Dendritic cell treated with granulocyte-macrophage colony-stimulating factor and Interleukin-4, amounts not matched to agents 40 ng/mL and 50 ng/mL, for 4 days (primary cell): ENCODE measurements around the gene CD7.
A peak's percentile ranks its signal among the peaks of the same experiment; 100 is the strongest.

Experiments used
- H3K27ac Mint-ChIP-seq: one replicate; pipeline ENCODE4 v1.8.0; 2022; ENCODE audit warnings: mild to moderate bottlenecking, mixed read lengths
- H3K27me3 Mint-ChIP-seq: one replicate; pipeline ENCODE4 v1.8.0; 2022; ENCODE audit warnings: mild to moderate bottlenecking, mixed read lengths
- H3K36me3 Mint-ChIP-seq: one replicate; pipeline ENCODE4 v1.8.0; 2022; ENCODE audit warnings: low read depth, mixed read lengths
- H3K4me1 Mint-ChIP-seq: one replicate; pipeline ENCODE4 v1.8.0; 2022; ENCODE audit warnings: low read depth, mixed read lengths
- H3K4me3 Mint-ChIP-seq: one replicate; pipeline ENCODE4 v1.8.0; 2022; ENCODE audit warnings: mild to moderate bottlenecking, moderate library complexity, mixed read lengths
- H3K9me3 Mint-ChIP-seq: one replicate; pipeline ENCODE4 v1.8.0; 2022; ENCODE audit warnings: mixed read lengths
- intact Hi-C: fragments of 100-400 bp; cut with micrococcal nuclease; formaldehyde crosslinking; loops from one replicate; pipeline ENCODE4 v1.15.0; 2022

CD7 gene

GRCh38 chr17:82318772-82319606 lies 1.6 kb upstream of the CD7 start:
- H3K27ac Mint-ChIP-seq, result no peak overlapping the region
- H3K36me3 Mint-ChIP-seq, result peaks cover 26% of the 10 kb centered on the region
- H3K4me1 Mint-ChIP-seq, result peaks cover 24% of the 10 kb centered on the region
- no peaks in the 10 kb centered on the region for H3K9me3 Mint-ChIP-seq
- no peak overlapping the region for H3K4me3 Mint-ChIP-seq
- intact Hi-C loops, result loop anchor here (10.0 kb wide), 1 partner anchor 54 kb away; no protein-coding TSS in a partner anchor
- peaks cover 51% of the 10 kb centered on the region for H3K27me3 Mint-ChIP-seq

- peaks cover 27% of the 10 kb centered on the region for H3K4me1 Mint-ChIP-seq
- H3K9me3 Mint-ChIP-seq, result no peaks in the 10 kb centered on the region
- peaks cover 54% of the 10 kb centered on the region for H3K27me3 Mint-ChIP-seq
- intact Hi-C loops, result loop anchor here (10.0 kb wide), 1 partner anchor 53 kb away; no protein-coding TSS in a partner anchor
- H3K36me3 Mint-ChIP-seq, result peaks cover 18% of the 10 kb centered on the region
- no peak overlapping the region for H3K27ac Mint-ChIP-seq
- H3K4me3 Mint-ChIP-seq, result no peak overlapping the region
Observed at GRCh38 chr17:82318169-82318498, 726 bp upstream of the CD7 start.

GRCh38 chr17:82316651-82317393 lies 586 bp downstream of the CD7 start:
- Mint-ChIP-seq H3K27me3 (peaks cover 45% of the 10 kb centered on the region), H3K27ac (no peak overlapping the region), H3K36me3 (peaks cover 5% of the 10 kb centered on the region), H3K9me3 (no peaks in the 10 kb centered on the region), H3K4me3 (no peak overlapping the region), H3K4me1 (peaks cover 27% of the 10 kb centered on the region)
- intact Hi-C loops, result loop anchor here (10.0 kb wide), 1 partner anchor 52 kb away; no protein-coding TSS in a partner anchor

- Mint-ChIP-seq H3K27me3 (peaks cover 43% of the 10 kb centered on the region), H3K27ac (no peak overlapping the region), H3K9me3 (no peaks in the 10 kb centered on the region), H3K36me3 (no peaks in the 10 kb centered on the region), H3K4me3 (peak overlapping the region; percentile 60), H3K4me1 (peaks cover 27% of the 10 kb centered on the region)
- intact Hi-C loops, result loop anchor here (10.0 kb wide), 1 partner anchor 51 kb away; no protein-coding TSS in a partner anchor
Observed at GRCh38 chr17:82315703-82316358, 1.6 kb downstream of the CD7 start.

GRCh38 chr17:82314727-82315605 lies 2.4 kb downstream of the CD7 start:
- intact Hi-C loops, result loop anchor here (10.0 kb wide), 1 partner anchor 50 kb away; no protein-coding TSS in a partner anchor
- Mint-ChIP-seq H3K27me3 (peaks cover 48% of the 10 kb centered on the region), H3K27ac (no peak overlapping the region), H3K4me3 (peak overlapping the region; percentile 27), H3K9me3 (no peaks in the 10 kb centered on the region), H3K4me1 (peaks cover 27% of the 10 kb centered on the region), H3K36me3 (no peaks in the 10 kb centered on the region)

- Mint-ChIP-seq H3K9me3 (no peaks in the 10 kb centered on the region), H3K4me1 (peaks cover 27% of the 10 kb centered on the region), H3K4me3 (no peak overlapping the region), H3K36me3 (no peaks in the 10 kb centered on the region), H3K27me3 (peaks cover 54% of the 10 kb centered on the region), H3K27ac (no peak overlapping the region)
- intact Hi-C loops, result loop anchor here (10.0 kb wide), 1 partner anchor 49 kb away; no protein-coding TSS in a partner anchor
Observed at GRCh38 chr17:82314012-82314726, 3.2 kb downstream of the CD7 start.

- intact Hi-C loops, result loop anchor here (10.0 kb wide), 1 partner anchor 49 kb away; no protein-coding TSS in a partner anchor
- Mint-ChIP-seq H3K36me3 (no peaks in the 10 kb centered on the region), H3K4me1 (peaks cover 27% of the 10 kb centered on the region), H3K27ac (no peak overlapping the region), H3K9me3 (no peaks in the 10 kb centered on the region), H3K27me3 (peaks cover 61% of the 10 kb centered on the region), H3K4me3 (no peak overlapping the region)
Observed at GRCh38 chr17:82313195-82314011, 4.0 kb downstream of the CD7 start.

GRCh38 chr17:82311971-82312370 lies 5.4 kb downstream of the CD7 start:
- H3K36me3 Mint-ChIP-seq, result no peaks in the 10 kb centered on the region
- H3K4me3 Mint-ChIP-seq, result no peak overlapping the region

GRCh38 chr17:82310877-82311276 lies 6.5 kb downstream of the CD7 start:
- no peaks in the 10 kb centered on the region for H3K36me3 Mint-ChIP-seq
- intact Hi-C loops, result loop anchor here (10.0 kb wide), 1 partner anchor 46 kb away; no protein-coding TSS in a partner anchor
- H3K4me3 Mint-ChIP-seq, result no peak overlapping the region
- H3K4me1 Mint-ChIP-seq, result peaks cover 21% of the 10 kb centered on the region
- no peak overlapping the region for H3K27ac Mint-ChIP-seq
- H3K27me3 Mint-ChIP-seq, result peaks cover 59% of the 10 kb centered on the region
- no peaks in the 10 kb centered on the region for H3K9me3 Mint-ChIP-seq

More at GRCh38 chr17:82311971-82312370, 5.4 kb downstream of the CD7 start:
- Mint-ChIP-seq H3K4me1 (peaks cover 27% of the 10 kb centered on the region), H3K9me3 (no peaks in the 10 kb centered on the region), H3K27me3 (peaks cover 60% of the 10 kb centered on the region), H3K27ac (no peak overlapping the region)
- intact Hi-C loops, result loop anchor here (10.0 kb wide), 1 partner anchor 47 kb away; no protein-coding TSS in a partner anchor

- Mint-ChIP-seq H3K27me3 (peaks cover 61% of the 10 kb centered on the region), H3K27ac (no peak overlapping the region), H3K36me3 (no peaks in the 10 kb centered on the region), H3K9me3 (no peaks in the 10 kb centered on the region), H3K4me3 (no peak overlapping the region), H3K4me1 (peaks cover 11% of the 10 kb centered on the region)
- intact Hi-C loops, result loop anchor here (10.0 kb wide), 1 partner anchor 45 kb away; no protein-coding TSS in a partner anchor
Observed at GRCh38 chr17:82309656-82310570, 7.5 kb downstream of the CD7 start.

- Mint-ChIP-seq H3K4me3 (no peak overlapping the region), H3K4me1 (peaks cover 24% of the 10 kb centered on the region), H3K27me3 (peaks cover 86% of the 10 kb centered on the region), H3K36me3 (no peaks in the 10 kb centered on the region), H3K9me3 (no peaks in the 10 kb centered on the region), H3K27ac (no peak overlapping the region)
- intact Hi-C loops, result no loop called here
Observed at GRCh38 chr17:82305727-82306300, 11.6 kb downstream of the CD7 start.
